ENCODE data around the gene SOBP. TPM values are rescaled to one million over a fixed set of nuclear protein-coding genes. Genes with fewer than 3 reads are reported as not detected.

SOBP gene
- polyA plus RNA-seq, 1 donor (not counting 4 experiments of a cell fraction or from before 2014, with no cell fraction given) = not detected

DNA sequence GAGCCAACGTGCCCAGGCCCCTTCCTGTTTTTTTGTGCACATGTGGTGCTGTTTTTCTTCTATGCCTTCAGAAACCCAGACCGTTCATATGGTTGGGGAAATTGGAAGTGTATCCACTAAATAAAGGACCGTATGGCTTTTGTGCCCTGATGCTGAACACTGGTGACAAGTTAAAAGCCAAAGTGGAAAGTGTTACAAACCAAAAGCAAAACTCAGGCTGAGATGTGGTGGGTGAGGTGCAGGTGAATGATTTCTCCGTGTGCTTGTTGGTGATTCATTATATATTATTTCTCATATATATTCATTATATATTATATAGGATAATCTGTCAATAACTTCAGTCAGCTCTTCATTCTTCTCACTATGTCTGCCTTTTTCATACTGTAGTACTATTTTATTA, 148.6 kb downstream of the SOBP start:
- no peaks in the 10 kb centered on the region for H3K4me1 ChIP-seq (ENCODE audit: control insufficient read depth, extremely low read depth, insufficient read depth, low read length)
- no peaks in the 10 kb centered on the region for H4K20me1 ChIP-seq (ENCODE audit: control insufficient read depth, extremely low read depth, insufficient read depth, low read length)
- H3K27ac ChIP-seq (ENCODE audit: control insufficient read depth, insufficient read depth, low read length) = no peak overlapping the region
- H3K79me2 ChIP-seq (ENCODE audit: control insufficient read depth, insufficient read depth, low read length) = no peaks in the 10 kb centered on the region
- no peak overlapping the region for H3K4me2 ChIP-seq (ENCODE audit: control insufficient read depth, extremely low read depth, insufficient read depth, low read depth, low read length)
- H2AFZ ChIP-seq (ENCODE audit: control insufficient read depth, low read length) = no peak overlapping the region
- DNase-seq (ENCODE audit: low read depth, low spot score) = no peak
- H3K4me3 ChIP-seq (ENCODE audit: control insufficient read depth in 2 of 3, extremely low read depth in 1 of 3, insufficient read depth in 2 of 3, low read depth in 1 of 3, low read length in 3 of 3) = no peak overlapping the region
- no peaks in the 10 kb centered on the region for H3K9me1 ChIP-seq (ENCODE audit: control insufficient read depth, extremely low read depth, insufficient read depth, low read length)
- FAIRE-seq = no peak
- TF ChIP-seq EZH2 (IDR thresholded peaks at IDR 0.05; ENCODE audit: low read length) = no peak
- TF ChIP-seq, protein P1, sequence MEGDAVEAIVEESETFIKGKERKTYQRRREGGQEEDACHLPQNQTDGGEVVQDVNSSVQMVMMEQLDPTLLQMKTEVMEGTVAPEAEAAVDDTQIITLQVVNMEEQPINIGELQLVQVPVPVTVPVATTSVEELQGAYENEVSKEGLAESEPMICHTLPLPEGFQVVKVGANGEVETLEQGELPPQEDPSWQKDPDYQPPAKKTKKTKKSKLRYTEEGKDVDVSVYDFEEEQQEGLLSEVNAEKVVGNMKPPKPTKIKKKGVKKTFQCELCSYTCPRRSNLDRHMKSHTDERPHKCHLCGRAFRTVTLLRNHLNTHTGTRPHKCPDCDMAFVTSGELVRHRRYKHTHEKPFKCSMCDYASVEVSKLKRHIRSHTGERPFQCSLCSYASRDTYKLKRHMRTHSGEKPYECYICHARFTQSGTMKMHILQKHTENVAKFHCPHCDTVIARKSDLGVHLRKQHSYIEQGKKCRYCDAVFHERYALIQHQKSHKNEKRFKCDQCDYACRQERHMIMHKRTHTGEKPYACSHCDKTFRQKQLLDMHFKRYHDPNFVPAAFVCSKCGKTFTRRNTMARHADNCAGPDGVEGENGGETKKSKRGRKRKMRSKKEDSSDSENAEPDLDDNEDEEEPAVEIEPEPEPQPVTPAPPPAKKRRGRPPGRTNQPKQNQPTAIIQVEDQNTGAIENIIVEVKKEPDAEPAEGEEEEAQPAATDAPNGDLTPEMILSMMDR (optimal IDR thresholded peaks at IDR 0.05 in 1 of 3, IDR thresholded peaks at IDR 0.05 in 1 of 3, conservative IDR thresholded peaks at IDR 0.05 in 1 of 3; ENCODE audit: extremely low read depth in 1 of 3, insufficient read depth in 2 of 3, low read length in 3 of 3) = no peak
- H3K36me3 ChIP-seq (ENCODE audit: control insufficient read depth in 2 of 2, extremely low read depth in 1 of 2, insufficient read depth in 2 of 2, low read length in 2 of 2) = no peaks in the 10 kb centered on the region
- peaks cover 42% of the 10 kb centered on the region for H3K27me3 ChIP-seq (ENCODE audit: control insufficient read depth, extremely low read depth, insufficient read depth, low read length)
- dilution Hi-C loops (cut with MboI; ENCODE audit: extremely low pct_ligation_motif_present, low sequenced_read_pairs) = no loop called here
- H3K9me3 ChIP-seq (ENCODE audit: control insufficient read depth, low read depth, low read length) = no peaks in the 10 kb centered on the region
- H3K9ac ChIP-seq (ENCODE audit: control insufficient read depth, extremely low read depth, insufficient read depth, low read length) = no peak overlapping the region

DNA sequence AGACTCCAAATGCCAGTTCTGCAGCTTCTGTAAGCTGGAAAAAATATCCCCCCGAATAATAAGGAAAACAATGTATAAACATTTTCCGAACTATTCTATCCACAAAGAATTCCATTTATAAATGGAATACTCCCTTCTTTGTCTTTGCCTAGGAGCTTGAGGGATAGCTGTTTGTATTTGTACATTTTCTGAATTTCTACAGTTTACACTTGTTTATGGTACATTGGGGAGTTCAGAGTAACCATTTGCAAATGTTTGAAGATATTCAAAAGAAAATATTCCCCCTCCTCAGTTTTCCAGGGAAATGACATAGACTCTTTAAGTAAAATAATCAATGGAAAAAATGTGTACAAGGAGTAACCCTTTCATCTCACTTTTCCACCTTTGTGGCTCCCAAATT, 149.6 kb downstream of the SOBP start:
- no peak overlapping the region for H3K4me2 ChIP-seq (ENCODE audit: control insufficient read depth, extremely low read depth, insufficient read depth, low read depth, low read length)

More for the DNA sequence above, 149.6 kb downstream of the SOBP start:
- dilution Hi-C loops (cut with MboI; ENCODE audit: extremely low pct_ligation_motif_present, low sequenced_read_pairs) = no loop called here
- DNase-seq (ENCODE audit: low read depth, low spot score) (no peak), FAIRE-seq (no peak)
- H3K9me1 ChIP-seq (ENCODE audit: control insufficient read depth, extremely low read depth, insufficient read depth, low read length) = no peaks in the 10 kb centered on the region
- no peaks in the 10 kb centered on the region for H3K9me3 ChIP-seq (ENCODE audit: control insufficient read depth, low read depth, low read length)
- TF ChIP-seq EZH2 (IDR thresholded peaks at IDR 0.05; ENCODE audit: low read length) = no peak
- TF ChIP-seq, protein P1 (optimal IDR thresholded peaks at IDR 0.05 in 1 of 3, IDR thresholded peaks at IDR 0.05 in 1 of 3, conservative IDR thresholded peaks at IDR 0.05 in 1 of 3; ENCODE audit: extremely low read depth in 1 of 3, insufficient read depth in 2 of 3, low read length in 3 of 3) = no peak
- H3K27me3 ChIP-seq (ENCODE audit: control insufficient read depth, extremely low read depth, insufficient read depth, low read length) = peaks cover 31% of the 10 kb centered on the region
- H3K4me3 ChIP-seq (ENCODE audit: control insufficient read depth in 2 of 3, extremely low read depth in 1 of 3, insufficient read depth in 2 of 3, low read depth in 1 of 3, low read length in 3 of 3) = no peak overlapping the region
- H3K9ac ChIP-seq (ENCODE audit: control insufficient read depth, extremely low read depth, insufficient read depth, low read length) = no peak overlapping the region
- H3K27ac ChIP-seq (ENCODE audit: control insufficient read depth, insufficient read depth, low read length) = no peak overlapping the region
- H4K20me1 ChIP-seq (ENCODE audit: control insufficient read depth, extremely low read depth, insufficient read depth, low read length) = no peaks in the 10 kb centered on the region
- no peak overlapping the region for H2AFZ ChIP-seq (ENCODE audit: control insufficient read depth, low read length)
- H3K36me3 ChIP-seq (ENCODE audit: control insufficient read depth in 2 of 2, extremely low read depth in 1 of 2, insufficient read depth in 2 of 2, low read length in 2 of 2) = no peaks in the 10 kb centered on the region
- H3K79me2 ChIP-seq (ENCODE audit: control insufficient read depth, insufficient read depth, low read length) = no peaks in the 10 kb centered on the region
- H3K4me1 ChIP-seq (ENCODE audit: control insufficient read depth, extremely low read depth, insufficient read depth, low read length) = no peaks in the 10 kb centered on the region
